Measurements from ENCODE around the gene TCTN1.
"Not testable (repeated sequence)": the region's sequence is repeated elsewhere in the genome, so short reads cannot be mapped to it uniquely, and the experiment has no call there.

The TCTN1 gene

DNA sequence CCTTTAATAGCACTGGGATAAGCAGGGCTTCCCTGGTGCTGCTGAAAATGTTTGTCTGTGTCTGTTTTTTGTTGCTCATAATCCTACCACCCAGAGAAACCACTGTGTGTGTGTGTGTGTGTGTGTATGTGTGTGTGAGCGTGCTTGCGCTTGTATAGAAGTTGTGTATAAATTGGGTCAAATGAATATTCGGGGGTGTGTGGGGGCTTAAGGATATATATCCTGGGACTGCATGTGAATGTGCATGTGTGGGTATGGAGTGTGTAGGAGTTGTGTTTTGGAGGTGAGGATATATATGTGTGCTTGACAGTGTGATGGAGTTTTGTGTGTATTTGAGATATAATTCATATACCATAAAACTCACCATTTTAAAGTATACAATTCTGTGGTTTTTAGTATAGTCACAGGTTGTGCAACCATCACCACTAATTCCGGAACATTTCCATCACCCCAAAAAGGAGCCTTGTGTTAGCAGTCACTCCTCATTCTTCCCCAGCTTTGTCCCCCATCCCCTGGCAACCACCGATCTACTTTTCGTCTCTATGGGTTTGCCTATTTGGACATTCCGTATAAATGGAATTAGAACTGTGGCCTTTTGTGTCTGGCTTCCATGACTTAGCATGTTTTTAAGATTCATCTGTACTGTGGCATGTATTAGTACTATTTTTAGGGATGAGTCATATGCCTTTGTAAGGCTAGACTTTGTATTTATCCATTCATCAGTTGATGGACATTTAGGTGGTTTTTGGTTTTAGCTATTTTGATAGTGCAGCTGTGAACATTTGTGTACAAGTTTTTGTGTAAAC, 25.6 kb downstream of the TCTN1 start:
- DNase-seq, result no peak

DNA sequence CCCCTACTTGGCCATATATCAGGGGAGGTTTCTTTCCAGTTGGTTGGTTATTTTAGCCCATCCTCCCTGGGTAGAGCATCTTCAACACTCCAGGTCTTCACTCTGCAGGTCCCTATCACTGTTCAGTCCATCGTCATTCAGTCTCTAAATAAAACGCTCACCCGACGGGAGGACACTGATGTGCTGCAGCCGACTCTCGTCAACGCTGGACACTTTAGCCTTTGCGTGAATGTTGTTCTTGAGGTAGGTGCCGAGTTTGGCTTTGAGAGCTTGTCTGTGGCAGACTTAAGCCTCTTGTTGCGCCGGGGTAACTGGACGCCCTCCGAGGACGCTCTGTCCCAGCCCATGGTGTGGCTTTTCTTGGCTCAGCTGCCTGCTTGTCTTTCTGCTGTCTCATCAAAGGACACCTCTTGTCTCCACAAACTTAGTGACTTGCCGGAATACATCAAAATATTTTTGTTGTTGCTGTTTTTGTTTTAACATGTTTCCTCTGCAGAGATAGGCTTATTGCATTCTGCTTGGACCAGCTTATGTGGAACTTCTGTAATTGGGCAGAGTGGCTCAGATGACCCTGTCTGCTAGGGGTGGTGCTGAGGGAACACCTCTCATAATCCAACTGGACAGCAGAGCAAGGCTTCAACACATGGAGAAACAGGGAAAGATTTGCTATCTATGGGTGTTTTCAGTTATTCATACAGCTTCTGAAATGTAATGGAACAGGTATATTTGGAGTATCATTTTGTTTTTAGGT, 26.5 kb downstream of the TCTN1 start:
- DNase-seq, result no peak

DNA sequence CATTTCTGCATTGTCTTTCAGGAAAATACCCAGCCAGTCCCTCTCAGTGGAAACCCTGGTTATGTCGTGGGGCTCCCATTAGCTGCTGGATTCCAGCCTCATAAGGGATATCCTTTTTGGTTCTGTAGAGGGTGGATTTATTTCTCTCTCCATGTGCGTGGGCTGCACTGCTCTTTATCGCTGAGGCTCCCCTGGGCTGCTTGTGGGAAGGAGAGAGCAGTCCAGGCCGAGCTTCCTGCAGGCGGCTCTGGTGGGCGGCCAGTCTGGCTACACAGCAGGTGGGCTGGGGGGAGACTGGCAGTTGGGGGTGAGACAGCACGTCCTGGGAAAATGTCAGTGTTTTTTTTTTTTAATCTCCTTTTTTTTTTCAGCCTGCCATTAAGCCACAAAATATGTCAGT, 27.6 kb downstream of the TCTN1 start:
- DNase-seq, result no peak

DNA sequence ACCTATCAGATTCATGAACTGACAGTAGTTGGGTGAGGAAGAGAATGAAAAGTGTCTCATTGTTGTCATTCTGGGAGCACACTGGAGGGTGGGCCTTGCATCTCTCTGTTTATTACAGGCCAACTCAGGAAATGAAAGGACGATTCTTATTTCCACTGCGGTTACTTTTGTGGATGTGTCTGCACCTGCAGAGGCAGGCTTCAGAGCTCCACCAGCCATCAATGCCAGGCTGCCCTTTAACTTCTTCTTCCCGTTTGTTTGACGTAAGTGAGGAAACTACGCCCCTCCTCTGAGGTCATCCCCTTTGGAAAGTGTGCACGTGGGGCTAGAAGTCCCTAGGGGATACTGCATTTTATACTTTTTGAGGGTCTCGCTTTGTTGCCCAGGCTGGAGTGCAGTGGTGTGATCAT, 33.7 kb downstream of the TCTN1 start:
- no peak for DNase-seq

DNA sequence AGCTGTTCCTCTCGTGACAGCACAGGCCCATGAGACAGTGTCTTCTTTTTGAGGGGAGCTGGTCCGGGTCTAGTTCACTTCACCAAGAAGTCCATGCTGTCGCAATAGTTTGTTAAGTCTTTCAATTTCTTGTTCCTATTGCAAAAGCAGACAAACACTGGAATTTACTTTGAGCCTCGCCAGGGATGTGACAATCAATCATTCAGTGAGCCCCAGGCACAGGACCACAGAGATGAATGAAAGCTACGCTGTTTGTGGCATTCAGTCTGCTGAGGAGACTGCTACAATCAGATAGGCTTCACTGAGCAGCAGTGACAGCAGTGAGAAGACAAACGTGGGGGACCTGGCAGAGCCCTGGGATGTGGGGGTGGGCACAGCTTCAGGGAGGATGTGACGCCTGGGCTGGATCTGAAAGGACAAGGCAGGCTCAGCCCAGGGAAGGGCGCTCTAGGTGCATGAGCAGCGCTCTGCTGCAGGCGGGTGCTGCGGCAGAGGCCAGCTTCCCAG, 35.5 kb downstream of the TCTN1 start:
- no peak for DNase-seq

DNA sequence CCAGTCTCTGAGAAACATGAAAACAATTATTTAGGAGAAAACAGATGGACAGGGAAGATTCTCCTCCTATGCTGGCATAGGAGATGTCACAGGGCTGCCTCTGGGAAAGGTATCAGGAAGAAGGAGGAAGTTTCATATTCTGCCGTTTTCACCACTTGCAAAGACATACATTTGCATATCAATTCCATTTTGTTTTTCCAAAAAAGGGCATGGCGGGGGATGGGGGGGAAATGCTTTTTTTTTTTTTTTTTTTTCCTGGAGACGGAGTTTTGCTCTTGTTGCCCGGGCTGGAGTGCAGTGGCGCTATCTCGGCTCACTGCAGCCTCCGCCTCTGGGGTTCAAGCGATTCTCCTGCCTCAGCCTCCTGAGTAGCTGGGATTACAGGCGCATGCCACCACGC, 40.3 kb downstream of the TCTN1 start:
- DNase-seq, result not testable (repeated sequence)

DNA sequence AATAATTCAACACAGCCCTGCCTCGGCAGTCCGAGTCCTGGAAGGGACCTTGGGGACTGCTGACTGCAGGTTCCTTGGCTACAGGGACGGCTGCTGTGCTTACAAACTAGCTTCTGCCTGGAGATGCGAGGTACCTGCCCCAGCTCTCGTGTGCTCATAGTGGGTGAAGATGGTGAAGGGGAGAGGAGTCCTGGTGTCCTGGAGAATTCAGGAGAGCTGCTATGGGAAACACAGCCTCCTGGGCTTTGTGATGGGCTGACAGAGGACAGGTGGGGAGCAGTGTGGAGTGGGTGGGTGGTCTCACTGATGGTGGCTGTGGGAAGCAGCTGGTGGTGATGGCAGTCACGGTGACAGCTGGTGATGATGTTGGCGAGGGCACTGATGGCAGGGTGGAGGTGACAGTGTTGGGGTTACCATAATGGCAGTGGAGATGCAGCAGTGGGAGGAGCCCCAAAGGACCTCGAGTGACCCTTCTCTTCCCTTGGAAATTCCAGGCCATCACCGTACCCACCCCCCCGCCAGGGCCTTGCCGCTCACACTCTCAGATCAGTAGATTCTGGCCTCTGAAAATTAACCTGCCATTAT, 42.2 kb downstream of the TCTN1 start:
- no peak for DNase-seq

DNA sequence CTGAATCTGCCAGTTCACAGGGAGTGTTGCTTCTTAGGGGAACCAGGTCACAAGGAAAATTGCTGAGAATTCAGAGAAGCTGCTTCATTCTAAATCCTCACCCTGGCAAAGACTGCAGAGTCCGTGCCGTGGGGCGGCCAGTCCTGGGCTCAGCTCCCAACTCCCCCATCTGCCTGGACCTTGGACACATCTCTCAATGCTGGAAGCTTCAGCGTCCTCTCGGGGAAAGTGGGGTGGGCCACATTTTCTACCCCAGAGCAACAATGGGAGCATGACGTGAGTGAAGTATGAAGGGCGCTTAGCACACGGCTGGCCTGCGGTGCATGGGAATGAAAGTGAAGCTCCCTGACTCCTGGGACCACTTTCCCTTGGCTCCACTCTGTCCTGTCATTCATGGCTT, 43.8 kb downstream of the TCTN1 start:
- no peak for DNase-seq

DNA sequence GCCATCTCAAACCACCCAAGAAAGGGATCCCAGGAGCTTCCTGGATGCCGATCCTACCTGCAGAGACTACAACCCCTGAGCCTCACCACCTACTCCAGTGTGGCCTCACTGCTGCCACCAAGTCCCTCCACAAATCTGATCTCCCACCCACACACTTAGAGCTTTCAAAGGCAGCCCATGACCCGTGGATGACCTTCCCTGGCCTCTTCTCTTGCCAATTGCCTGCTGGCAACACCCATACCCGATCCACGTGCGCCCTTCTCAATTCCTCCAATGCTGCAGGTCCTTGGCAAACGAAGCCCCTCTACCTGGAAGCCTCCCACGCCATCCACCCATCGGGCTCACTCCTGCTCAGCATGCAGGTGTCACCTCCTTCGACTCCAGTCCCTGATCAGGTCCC, 44.3 kb downstream of the TCTN1 start:
- DNase-seq, result no peak

DNA sequence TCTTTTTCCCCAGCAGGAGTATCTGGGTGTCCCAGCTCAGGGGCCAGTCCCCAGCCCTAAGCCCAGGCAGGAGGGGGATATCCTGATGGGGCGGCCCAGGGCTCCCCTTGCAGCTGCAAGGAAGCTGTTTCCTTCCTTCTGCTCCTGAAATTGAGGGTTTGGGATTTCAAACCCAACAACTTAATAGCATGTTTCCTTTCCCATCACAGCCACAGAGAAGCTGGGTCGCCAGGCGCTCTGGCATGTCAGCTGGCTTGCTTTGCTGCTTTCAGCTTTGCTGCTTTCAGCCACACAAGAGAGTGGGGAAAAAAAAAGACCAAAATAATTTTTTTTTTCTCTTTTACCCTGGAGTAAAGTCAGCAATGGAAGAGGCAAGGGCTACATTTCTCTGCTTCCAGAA, 44.9 kb downstream of the TCTN1 start:
- no peak for DNase-seq

DNA sequence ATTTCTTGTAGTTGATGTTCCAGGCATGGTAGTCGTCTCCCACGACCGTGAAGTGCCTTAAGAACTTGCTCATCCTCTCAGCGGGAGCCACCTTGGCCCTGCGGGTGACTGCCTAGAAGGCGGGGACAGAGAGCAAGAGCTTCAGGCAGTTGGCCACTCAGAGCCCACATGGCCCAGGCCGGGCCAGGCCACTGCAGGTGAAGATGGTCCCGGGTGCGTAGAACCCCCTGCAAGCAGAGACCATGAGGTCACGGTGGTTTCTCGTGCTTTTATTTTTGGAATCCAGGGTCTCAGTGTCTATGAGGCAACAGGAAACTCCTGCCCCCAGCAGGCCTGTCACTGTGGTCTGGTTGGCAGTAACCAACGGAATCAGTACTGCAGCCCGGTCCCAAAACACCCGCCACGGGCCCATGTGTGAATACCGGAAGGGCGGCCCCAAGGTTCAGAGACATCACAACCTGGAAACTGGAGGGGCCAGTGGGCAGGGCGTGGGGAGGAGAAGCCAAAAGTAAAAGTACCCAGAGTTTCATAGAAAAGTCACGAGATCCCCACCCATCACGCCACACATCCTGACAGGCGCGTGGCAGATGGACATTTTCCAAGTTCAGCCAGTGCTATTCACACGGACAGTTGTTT, 47.5 kb downstream of the TCTN1 start:
- no peak for DNase-seq

DNA sequence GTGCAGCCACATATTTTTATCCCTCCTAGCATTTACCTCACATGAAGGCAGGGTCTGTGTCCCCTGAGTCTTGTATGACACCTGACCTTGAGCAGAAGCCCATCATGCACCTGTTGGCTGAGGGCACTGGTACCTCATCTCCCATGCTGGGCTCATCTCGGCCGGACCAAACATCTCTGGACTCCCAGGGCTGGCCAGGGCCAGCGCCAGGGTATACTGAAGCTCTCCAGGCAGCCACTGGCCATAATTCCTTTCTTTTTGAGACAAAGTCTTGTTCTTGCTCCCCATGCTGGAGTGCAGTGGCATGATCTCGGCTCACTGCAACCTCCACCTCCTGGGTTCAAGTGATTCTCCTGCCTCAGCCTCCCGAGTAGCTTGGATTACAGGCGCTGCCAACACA, 53.0 kb downstream of the TCTN1 start:
- no peak for DNase-seq

DNA sequence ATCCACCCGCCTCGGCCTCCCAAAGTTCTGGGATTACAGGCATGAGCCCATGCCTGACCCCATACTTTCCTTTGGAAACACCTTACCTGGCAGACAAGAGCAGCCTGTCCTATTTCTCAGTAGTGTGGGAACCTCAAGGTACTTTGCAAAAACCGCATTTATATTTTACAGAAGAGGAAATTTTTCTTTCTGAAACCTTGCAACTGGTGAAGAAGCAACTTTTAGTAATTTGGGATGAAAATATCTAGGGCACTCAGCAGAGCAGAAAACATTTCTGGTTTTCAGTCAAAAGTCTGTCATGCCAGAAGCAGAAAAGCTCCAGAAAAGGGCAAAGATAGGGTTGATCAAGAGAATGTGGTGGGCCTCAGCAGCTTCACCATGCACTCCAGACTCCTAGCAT, 53.7 kb downstream of the TCTN1 start:
- no peak for DNase-seq

DNA sequence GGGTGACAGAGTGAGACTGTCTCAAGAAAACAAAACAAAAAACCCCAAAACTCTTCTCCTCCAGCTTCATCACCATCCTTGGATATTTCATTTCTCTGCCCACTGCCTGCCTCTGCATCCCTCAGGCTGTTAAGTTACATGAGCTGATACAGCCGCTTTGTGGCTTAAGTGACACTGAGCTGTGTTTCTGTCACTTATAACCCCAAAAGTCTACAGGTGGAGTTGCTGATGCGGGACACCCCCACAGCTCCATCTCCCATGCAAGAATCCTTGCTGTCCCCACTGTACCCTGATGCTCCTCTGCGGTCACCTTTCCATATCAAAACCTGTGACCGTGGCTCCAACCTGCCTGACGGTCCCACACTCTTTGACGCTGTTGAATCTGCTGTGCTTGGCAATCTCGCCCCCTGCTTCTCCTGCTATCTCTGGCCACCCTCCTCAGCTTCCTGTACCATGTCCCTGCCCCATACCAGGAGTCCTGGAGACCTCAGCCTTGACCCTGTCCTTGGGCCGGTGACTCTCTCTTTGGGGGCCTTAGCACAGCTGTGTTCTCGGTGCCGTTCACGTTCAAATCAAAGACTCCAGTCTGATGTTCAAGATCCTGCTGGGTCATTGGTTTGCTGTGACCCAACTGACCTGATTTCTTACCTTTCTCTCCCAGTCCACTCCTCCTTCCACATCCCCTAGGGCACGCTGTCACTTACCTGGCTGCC, 54.7 kb downstream of the TCTN1 start:
- no peak for DNase-seq

DNA sequence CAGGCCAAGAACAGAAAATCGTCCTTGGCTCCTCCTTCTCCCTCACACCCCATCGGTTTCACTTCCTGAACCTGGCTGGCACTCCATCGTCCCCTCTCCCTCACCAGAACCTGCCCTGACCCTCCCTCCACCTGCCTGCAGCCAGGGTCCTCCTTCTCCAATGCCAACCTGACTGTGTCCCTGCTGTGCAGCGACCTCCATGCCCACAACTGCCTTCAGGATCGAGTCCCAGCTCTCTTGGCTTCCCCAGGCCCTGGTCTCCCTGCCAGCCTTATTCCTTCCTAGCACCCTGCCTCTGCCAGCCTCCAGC, 55.2 kb downstream of the TCTN1 start:
- DNase-seq, result no peak

DNA sequence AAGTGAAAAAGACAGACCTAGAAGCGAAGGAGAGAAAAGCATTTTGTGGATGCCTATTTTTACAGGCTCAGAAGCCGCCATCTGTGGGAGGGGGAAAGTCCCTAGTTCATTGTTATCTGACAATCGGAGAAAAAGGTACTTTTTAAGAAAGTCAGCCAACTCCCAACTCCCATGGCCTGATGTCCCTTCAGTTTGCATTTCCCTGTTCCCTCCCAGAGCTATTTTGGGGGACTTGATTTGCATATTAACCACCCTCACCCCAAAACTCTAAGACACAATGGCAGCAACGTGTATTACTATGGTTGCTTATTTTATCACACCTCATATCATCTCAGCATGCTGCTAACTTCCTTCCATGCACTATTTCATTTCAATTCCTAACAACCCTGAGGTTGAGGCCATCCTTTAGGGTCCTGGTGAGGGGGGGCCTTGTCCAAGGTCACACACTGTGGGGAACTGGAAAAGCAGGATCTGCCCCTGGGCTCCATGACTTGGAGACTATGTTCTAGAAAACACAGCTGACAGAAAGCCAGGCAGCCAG, 56.3 kb downstream of the TCTN1 start:
- DNase-seq, result no peak

DNA sequence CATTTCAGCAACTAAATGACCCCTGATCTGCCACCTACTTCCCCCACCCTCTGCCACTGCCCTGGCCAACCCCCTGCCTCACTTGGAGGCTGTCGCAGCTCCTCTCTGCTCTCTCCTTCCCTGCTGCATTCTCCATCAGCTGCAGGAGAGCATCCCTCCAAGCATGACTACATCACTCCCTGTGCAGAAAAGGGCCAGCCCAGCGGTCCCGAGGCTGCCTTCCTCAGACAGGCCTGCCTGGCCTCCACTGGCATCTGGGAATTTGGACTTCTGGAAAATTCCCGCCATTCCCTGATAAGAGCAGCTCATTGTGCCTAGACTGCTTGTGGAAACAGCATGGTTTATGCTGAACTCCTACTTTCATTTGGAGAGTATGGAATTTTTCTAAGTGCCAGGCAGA, 62.2 kb downstream of the TCTN1 start:
- DNase-seq, result no peak

DNA sequence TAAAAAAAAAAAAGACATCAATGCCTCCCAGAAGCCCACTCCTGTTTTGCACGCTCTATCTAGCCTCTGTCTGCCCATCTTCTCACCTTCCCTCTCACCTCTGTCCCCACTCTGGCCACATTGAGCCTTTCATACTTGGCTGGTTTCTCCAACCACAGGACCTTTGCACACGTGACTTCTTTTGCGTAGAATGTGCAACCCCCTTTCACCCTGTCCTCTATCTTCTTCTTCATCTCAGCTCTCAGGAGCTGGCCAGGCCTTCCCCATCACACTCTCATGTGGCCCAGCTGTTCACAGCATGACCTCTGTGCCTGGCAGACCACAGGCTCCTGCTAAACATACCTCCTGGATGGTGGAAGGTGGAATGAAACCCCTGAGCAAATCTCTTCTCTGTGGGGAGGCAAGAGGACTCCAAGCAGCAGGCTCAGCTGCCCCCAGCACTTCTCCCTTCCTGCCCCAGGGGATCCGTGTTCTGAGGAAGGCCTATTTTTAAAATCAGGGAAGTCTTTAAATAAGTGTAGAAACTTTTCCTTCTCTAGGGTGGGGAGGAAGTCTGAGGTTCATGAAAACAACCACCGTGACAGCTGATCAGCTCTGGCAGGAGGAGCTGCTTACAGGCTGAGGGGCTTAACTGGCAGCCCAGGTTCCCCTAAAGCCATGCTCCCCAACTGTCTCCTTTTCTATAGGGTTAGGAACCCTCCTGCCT, 63.4 kb downstream of the TCTN1 start:
- no peak for DNase-seq

DNA sequence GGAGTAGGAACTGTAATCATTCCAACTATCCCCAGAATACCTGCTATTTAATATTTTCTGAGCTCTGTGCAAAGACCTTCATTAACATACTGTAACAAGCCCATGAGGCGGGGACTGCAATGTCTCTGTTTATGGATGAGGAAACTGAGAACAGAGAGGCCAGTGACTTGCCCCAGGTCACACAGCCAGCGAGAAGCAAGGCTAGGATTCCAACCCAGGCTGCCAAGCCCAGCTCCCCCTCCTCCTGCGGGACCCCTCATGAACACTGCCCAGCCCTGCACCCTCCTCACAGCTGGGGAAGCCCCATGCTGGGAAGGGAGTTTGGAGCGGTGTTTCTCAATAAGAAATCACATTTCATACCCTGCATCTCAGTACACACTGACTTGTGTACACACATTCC, 64.1 kb downstream of the TCTN1 start:
- no peak for DNase-seq

DNA sequence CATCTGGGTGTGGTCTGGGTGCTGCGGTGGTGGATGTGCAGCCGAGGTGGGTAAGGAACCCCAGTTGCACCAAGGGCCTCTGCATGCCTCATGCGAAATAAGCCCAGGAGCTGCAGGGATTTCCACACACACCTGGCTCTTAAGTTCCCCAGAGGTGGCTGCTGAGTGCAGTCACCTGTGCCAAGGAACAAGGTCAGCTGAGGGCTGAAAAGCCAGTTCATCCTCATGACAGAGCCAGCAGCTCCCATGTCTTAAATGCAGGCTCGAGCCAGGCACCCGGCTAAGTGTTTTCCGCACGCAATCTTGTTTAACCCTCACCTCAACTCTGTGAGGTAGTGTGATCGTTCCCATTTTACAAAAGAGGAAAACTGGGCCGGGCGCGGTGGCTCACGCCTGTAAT, 65.3 kb downstream of the TCTN1 start:
- DNase-seq, result no peak

DNA sequence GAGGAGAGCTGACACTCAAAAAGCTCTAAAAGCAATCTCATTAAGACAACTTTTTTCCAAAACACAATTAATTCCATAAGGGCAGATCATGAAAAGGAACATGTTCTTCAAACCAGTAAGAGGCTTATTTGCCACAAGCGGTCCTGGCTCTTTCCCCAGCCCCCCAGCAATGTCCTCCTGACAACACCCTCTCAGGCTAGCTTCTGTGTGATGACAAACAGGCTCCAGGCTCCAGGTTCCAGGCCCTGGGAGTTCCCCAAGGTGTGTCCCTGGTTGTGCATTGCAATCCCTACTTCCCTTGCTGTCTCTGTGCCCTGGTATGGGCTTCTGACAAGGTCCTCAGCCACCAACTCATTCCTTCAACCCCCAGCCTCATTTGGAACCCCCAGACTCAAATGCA, 66.1 kb downstream of the TCTN1 start:
- no peak for DNase-seq

DNA sequence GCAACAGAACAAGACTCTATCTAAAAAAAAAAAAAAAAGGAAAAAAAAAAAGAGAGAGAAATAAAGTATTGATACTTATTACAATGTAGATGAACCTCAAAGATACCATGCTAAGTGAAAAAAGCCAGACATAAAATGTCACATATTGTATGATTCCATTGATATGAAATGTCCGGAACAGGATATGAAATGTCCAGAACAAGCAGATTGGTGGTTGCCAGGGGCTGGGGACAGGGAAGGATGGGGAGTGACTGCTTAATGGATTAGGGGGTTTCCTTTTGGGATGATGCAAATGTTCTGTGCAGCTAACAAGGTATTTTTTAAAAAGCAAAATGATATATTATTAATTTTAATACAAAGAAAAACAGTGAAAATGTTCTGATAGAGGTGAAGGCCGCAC, 70.0 kb downstream of the TCTN1 start:
- no peak for DNase-seq
